Endodermal cell (in vitro differentiated cells): ENCODE measurements around the gene GLRB. TPM values are rescaled to one million over a fixed set of nuclear protein-coding genes. Genes with fewer than 3 reads are reported as not detected.

Experiments
- DNase-seq: peaks from one replicate; pipeline ENCODE4 v3.0.0-alpha.2; 2017
- H3K27ac ChIP-seq: 2 replicates; pipeline ENCODE4 v1.5.1; 2013; ENCODE audit warnings: mild to moderate bottlenecking, low read depth, low read length, moderate library complexity
- H3K27me3 ChIP-seq: 2 replicates; pipeline ENCODE4 v1.6.1; 2013; ENCODE audit warnings: mild to moderate bottlenecking, low read length, moderate library complexity; ENCODE audit not compliant: insufficient read depth, control insufficient read depth, poor library complexity, severe bottlenecking
- H3K36me3 ChIP-seq: 2 replicates; pipeline ENCODE4 v1.7.0; 2013; ENCODE audit warnings: mild to moderate bottlenecking, low read length, moderate library complexity; ENCODE audit not compliant: control insufficient read depth, insufficient read depth
- H3K4me1 ChIP-seq: one replicate; pipeline ENCODE4 v1.7.0; 2013; ENCODE audit warnings: low read length; ENCODE audit not compliant: control insufficient read depth, insufficient read depth
- H3K4me3 ChIP-seq: 2 replicates; pipeline ENCODE4 v1.5.1; 2013; ENCODE audit warnings: mild to moderate bottlenecking, low read length, moderate library complexity
- H3K9ac ChIP-seq: 2 replicates; pipeline ENCODE4 v1.6.1; 2013; ENCODE audit warnings: mild to moderate bottlenecking, low read length, moderate library complexity; ENCODE audit not compliant: poor library complexity, severe bottlenecking; ENCODE audit errors: extremely low read depth
- H3K9me3 ChIP-seq: 2 replicates; pipeline ENCODE4 v1.6.1; 2013; ENCODE audit warnings: mild to moderate bottlenecking, low read length, moderate library complexity; ENCODE audit not compliant: control insufficient read depth
- H3K27ac Mint-ChIP-seq: 2 replicates; pipeline ENCODE4 v1.8.0; 2020; ENCODE audit warnings: mixed read lengths
- H3K27me3 Mint-ChIP-seq: 2 replicates; pipeline ENCODE4 v1.8.0; 2021; ENCODE audit warnings: mild to moderate bottlenecking, mixed read lengths; ENCODE audit not compliant: insufficient read depth
- H3K36me3 Mint-ChIP-seq: 2 replicates; pipeline ENCODE4 v1.8.0; 2020; ENCODE audit warnings: low read depth, mixed read lengths
- H3K4me1 Mint-ChIP-seq: 2 replicates; pipeline ENCODE4 v1.8.0; 2020; ENCODE audit warnings: mixed read lengths
- H3K4me3 Mint-ChIP-seq: 2 replicates; pipeline ENCODE4 v1.8.0; 2020; ENCODE audit warnings: mild to moderate bottlenecking, moderate library complexity, mixed read lengths
- H3K9me3 Mint-ChIP-seq: 2 replicates; pipeline ENCODE4 v1.8.0; 2020; ENCODE audit warnings: mild to moderate bottlenecking, mixed read lengths
- WGBS, 2 experiments: methylation state at CpG; one replicate each; pipeline versions ENCODE4 v1.1.5 to v1.1.7; 2013; ENCODE audit warnings: missing lambda C conversion rate in 2 of 2, mixed read lengths in 1 of 2; ENCODE audit not compliant: insufficient coverage in 1 of 2, insufficient read length in 1 of 2; 5-methylcytosine and 5-hydroxymethylcytosine counted together
- total RNA-seq, 2 donors: library from RNA; stranded (reverse); fragmentation: NEBNext Ultra II Directional in 1 of 2; extraction: Animal tissue kit (Norgen Biotek cat#: 25700) in 1 of 2; gene quantifications; 2 replicates in 1 of 2; 3 replicates in 1 of 2; pipeline ENCODE4 v1.2.1, GENCODE V29; 2021
- TF ChIP-seq, protein P1 (sequence below): fragments of 200-600 bp; sonication (generic); conservative IDR thresholded peaks from 2 replicates; pipeline ENCODE4 v1.5.0; 2021; ENCODE audit warnings: antibody characterized with exemption, mild to moderate bottlenecking

Gene GLRB
- total RNA-seq, 2 donors from 2014 or later = 1.1 to 1.6 TPM

DNA sequence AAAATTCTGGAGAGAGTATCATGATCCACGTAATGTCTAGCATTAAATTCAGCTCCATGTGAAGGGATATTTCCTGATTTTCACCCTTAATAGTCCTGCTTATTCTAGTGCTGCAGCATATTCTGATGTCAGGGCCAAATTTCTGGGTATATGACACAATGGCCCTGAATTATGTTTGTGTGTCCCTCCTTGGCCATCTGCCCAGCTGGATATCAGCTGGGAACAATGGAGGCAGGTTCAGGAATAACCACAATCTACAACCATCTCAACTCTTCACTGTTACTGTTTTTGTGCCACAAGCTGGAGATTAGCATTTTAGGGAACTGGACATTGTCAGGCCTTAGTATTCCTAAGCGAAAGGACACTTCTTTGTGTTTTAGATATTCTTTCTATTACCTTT, 3.5 kb downstream of the GLRB start:
- H3K9ac ChIP-seq = no peak overlapping the region
- Mint-ChIP-seq H3K4me3 (no peak overlapping the region), H3K9me3 (no peaks in the 10 kb centered on the region), H3K36me3 (no peaks in the 10 kb centered on the region), H3K4me1 (peaks cover 6% of the 10 kb centered on the region), H3K27ac (no peak overlapping the region), H3K27me3 (peaks cover 32% of the 10 kb centered on the region)
- H3K27me3 ChIP-seq = peaks cover 39% of the 10 kb centered on the region
- H3K27ac ChIP-seq = no peak overlapping the region
- H3K4me3 ChIP-seq = no peak overlapping the region
- DNase-seq = no peak
- H3K4me1 ChIP-seq = no peaks in the 10 kb centered on the region
- 85 to 88% methylated on average over 1 to 2 of the region's 2 CpGs for WGBS, 2 experiments
- no peaks in the 10 kb centered on the region for H3K36me3 ChIP-seq
- TF ChIP-seq, protein P1, sequence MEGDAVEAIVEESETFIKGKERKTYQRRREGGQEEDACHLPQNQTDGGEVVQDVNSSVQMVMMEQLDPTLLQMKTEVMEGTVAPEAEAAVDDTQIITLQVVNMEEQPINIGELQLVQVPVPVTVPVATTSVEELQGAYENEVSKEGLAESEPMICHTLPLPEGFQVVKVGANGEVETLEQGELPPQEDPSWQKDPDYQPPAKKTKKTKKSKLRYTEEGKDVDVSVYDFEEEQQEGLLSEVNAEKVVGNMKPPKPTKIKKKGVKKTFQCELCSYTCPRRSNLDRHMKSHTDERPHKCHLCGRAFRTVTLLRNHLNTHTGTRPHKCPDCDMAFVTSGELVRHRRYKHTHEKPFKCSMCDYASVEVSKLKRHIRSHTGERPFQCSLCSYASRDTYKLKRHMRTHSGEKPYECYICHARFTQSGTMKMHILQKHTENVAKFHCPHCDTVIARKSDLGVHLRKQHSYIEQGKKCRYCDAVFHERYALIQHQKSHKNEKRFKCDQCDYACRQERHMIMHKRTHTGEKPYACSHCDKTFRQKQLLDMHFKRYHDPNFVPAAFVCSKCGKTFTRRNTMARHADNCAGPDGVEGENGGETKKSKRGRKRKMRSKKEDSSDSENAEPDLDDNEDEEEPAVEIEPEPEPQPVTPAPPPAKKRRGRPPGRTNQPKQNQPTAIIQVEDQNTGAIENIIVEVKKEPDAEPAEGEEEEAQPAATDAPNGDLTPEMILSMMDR = no peak
- no peaks in the 10 kb centered on the region for H3K9me3 ChIP-seq

DNA sequence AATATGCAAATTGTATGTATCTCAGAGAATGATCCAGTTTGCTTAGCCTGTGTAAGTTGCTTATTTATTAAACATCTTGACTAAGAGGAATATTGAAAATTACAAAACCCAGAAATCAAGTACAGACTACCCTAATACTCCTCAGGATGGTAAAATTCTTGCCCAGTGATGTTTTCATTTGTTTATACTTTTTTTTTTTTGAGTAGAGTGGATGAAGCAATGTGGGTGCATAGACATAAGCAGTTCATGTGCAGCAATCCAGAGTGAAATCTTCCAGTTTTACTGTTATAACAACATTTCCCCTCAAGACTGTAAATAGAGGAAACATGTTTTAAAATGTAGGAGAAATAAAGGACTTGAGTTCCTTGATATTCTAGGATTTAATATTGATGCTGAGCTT, 4.7 kb downstream of the GLRB start:
- H3K27me3 Mint-ChIP-seq = peaks cover 20% of the 10 kb centered on the region

DNA sequence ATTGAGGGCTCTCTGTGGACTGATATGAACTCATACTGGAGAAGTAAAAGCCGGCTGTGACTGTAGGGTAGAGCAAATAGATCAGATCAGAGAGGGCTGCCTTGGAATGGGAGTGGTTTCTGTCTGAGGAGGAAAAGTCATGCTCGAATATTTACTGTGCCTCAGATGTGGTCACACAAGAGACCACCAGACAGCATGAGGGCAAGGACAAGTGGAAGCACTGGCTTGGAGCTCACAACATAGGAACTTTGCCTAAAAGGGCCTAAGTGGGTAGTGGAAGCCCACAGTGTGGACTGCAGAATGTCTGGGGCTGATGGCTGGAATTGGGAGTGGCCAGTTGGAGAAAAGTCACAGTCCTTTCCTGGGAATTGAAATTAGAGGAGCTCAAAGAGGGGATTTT, 19.8 kb downstream of the GLRB start:
- Histone ChIP-seq H3K36me3 (no peaks in the 10 kb centered on the region), H3K9ac (no peak overlapping the region), H3K27me3 (no peaks in the 10 kb centered on the region), H3K27ac (no peak overlapping the region), H3K9me3 (no peaks in the 10 kb centered on the region), H3K4me3 (no peak overlapping the region), H3K4me1 (no peaks in the 10 kb centered on the region)
- Mint-ChIP-seq H3K36me3 (no peaks in the 10 kb centered on the region), H3K4me1 (no peaks in the 10 kb centered on the region), H3K27me3 (no peaks in the 10 kb centered on the region), H3K27ac (no peak overlapping the region), H3K9me3 (no peaks in the 10 kb centered on the region), H3K4me3 (no peak overlapping the region)
- WGBS, 2 experiments = 84 to 100% methylated on average over 1 to 2 of the region's 2 CpGs
- no peak for DNase-seq
- TF ChIP-seq, protein P1 = no peak

More for the DNA sequence above, 4.7 kb downstream of the GLRB start:
- no peaks in the 10 kb centered on the region for H3K4me1 ChIP-seq
- no peak for DNase-seq
- H3K27ac ChIP-seq = no peak overlapping the region
- Mint-ChIP-seq H3K27ac (no peak overlapping the region), H3K4me3 (no peak overlapping the region), H3K4me1 (peaks cover 6% of the 10 kb centered on the region), H3K9me3 (no peaks in the 10 kb centered on the region), H3K36me3 (no peaks in the 10 kb centered on the region)
- no peaks in the 10 kb centered on the region for H3K9me3 ChIP-seq
- no peak overlapping the region for H3K4me3 ChIP-seq
- no peak overlapping the region for H3K9ac ChIP-seq
- TF ChIP-seq, protein P1 = no peak
- H3K36me3 ChIP-seq = no peaks in the 10 kb centered on the region
- H3K27me3 ChIP-seq = peaks cover 27% of the 10 kb centered on the region
